Measurements from ENCODE around the gene IMPG1.

Gene IMPG1

DNA sequence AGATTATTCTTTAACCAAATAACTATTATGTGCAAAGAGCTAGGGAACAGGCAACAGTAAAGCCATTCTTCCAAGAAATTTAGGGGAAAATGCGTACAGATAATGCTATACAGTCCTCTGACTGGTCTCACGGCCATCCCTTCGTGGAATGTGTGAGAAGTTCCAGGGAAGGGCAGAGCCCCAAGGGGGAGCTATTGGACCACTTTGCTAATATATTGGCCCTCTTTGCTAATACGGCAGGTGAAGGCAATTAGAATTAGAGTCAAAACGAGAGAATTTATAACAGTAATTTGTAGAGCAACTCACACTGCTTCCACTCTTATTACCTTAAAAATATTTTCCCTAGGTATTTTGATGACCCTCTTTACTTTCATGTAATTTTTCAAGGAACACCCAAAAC, 140.4 kb downstream of the IMPG1 start:
- no peak overlapping the region for H2AFZ ChIP-seq (ENCODE audit: low read depth)
- no peak overlapping the region for H3K9ac ChIP-seq
- H3K4me2 ChIP-seq = no peak overlapping the region

DNA sequence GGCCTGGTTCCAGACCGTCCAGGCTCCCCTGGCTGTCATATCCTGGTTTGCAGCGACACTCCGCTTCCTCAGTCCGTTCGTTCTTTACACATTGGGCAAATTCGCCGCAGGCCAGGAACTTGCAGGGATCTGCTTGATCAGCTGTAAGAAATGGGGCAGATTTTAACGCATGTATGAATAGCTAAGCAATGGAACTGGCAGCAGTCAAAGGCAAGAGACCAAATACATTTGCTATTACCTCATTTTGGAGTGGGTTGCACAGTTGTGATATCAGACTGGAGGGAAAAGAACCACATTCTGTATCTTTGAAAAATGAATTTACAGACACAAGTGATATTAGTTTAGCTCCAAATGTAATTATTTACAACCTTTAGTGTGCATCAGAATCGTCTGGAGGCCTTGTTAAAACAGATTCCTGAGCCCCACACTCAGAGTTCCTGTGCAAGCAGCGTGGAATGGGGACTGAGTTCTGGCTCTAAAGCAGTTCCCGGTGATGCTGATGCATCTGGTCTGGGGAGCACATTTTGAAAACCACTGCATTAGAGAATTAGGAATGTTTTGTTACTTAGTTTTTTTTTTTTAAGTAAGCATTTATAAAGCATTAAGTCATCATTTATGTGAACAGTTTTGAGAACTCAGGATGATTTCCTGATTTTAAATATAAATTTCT, 141.3 kb downstream of the IMPG1 start:
- H3K9ac ChIP-seq = no peak overlapping the region
- no peak for TF ChIP-seq CTCF (conservative IDR thresholded peaks at IDR 0.05; ENCODE audit: low read depth, low read length)
- no peak overlapping the region for H3K4me2 ChIP-seq

More for the DNA sequence above, 140.4 kb downstream of the IMPG1 start:
- no peak for TF ChIP-seq CTCF (conservative IDR thresholded peaks at IDR 0.05; ENCODE audit: low read depth, low read length)
- H3K79me2 ChIP-seq (ENCODE audit: insufficient read depth, low read depth) = no peaks in the 10 kb centered on the region
- no peaks in the 10 kb centered on the region for H4K20me1 ChIP-seq (ENCODE audit: insufficient read depth)
- H3K27me3 ChIP-seq (ENCODE audit: insufficient read depth, low read depth) = no peaks in the 10 kb centered on the region
- H3K36me3 ChIP-seq (ENCODE audit: insufficient read depth) = no peaks in the 10 kb centered on the region
- H3K4me3 ChIP-seq (IDR thresholded peaks at IDR 0.05; ENCODE audit: insufficient read depth, low read depth, low read length) = no peak overlapping the region
- H3K4me1 ChIP-seq (ENCODE audit: low read depth, poor library complexity, severe bottlenecking) = no peaks in the 10 kb centered on the region
- H3K27ac ChIP-seq = no peak overlapping the region

DNA sequence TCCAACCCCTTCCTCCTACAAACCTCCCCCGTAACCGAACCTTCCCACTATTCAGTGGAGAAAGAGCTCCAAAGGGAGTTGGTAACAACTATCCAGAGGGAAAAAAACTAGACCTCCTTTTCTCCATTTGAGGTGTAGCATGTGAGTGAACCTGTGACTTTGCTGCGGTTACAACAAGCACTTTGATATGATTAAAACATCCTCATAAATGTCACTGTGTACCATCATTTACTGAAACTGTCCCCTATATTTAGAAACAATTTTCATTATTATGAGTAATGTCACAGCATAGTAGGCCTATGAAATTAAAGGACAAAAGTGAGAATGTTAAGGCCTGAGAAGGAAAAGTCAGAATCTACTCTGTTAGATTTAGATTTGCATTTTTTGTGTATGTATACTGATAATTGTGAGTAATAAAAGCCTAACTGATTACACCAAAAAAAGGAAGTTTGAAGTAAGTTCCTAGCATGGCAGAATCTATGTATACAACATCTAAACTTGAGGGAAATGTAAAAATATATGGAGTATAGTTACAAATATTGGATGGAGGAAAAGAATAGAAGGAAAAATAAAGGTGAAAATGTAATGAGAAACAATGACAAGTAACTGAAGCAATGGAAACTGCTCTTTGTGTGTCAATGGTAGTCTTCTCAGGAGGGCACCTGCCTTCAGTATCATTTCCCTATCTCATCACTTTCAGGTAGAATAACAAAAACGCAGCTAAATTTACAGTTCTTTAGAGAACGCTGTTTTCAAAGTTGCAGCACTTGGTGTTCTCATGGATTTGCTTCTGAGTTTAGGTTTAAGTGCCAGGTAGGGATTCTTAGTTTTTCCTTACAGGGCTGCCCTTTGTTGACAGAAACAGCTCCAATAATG, 145.9 kb downstream of the IMPG1 start:
- Histone ChIP-seq H3K79me2 (ENCODE audit: insufficient read depth, low read depth) (no peaks in the 10 kb centered on the region), H3K27me3 (ENCODE audit: insufficient read depth, low read depth) (no peaks in the 10 kb centered on the region), H4K20me1 (ENCODE audit: insufficient read depth) (no peaks in the 10 kb centered on the region), H2AFZ (ENCODE audit: low read depth) (no peak overlapping the region), H3K4me2 (no peak overlapping the region), H3K4me3 (IDR thresholded peaks at IDR 0.05; ENCODE audit: insufficient read depth, low read depth, low read length) (no peak overlapping the region), H3K36me3 (ENCODE audit: insufficient read depth) (no peaks in the 10 kb centered on the region), H3K9ac (no peak overlapping the region), H3K4me1 (ENCODE audit: low read depth, poor library complexity, severe bottlenecking) (no peaks in the 10 kb centered on the region), H3K27ac (no peak overlapping the region)
- no peak for TF ChIP-seq CTCF (conservative IDR thresholded peaks at IDR 0.05; ENCODE audit: low read depth, low read length)

More for the DNA sequence above, 141.3 kb downstream of the IMPG1 start:
- Histone ChIP-seq H3K79me2 (ENCODE audit: insufficient read depth, low read depth) (no peaks in the 10 kb centered on the region), H3K27me3 (ENCODE audit: insufficient read depth, low read depth) (no peaks in the 10 kb centered on the region), H3K4me1 (ENCODE audit: low read depth, poor library complexity, severe bottlenecking) (no peaks in the 10 kb centered on the region), H3K4me3 (IDR thresholded peaks at IDR 0.05; ENCODE audit: insufficient read depth, low read depth, low read length) (no peak overlapping the region), H3K27ac (no peak overlapping the region), H3K36me3 (ENCODE audit: insufficient read depth) (no peaks in the 10 kb centered on the region), H4K20me1 (ENCODE audit: insufficient read depth) (no peaks in the 10 kb centered on the region), H2AFZ (ENCODE audit: low read depth) (no peak overlapping the region)

DNA sequence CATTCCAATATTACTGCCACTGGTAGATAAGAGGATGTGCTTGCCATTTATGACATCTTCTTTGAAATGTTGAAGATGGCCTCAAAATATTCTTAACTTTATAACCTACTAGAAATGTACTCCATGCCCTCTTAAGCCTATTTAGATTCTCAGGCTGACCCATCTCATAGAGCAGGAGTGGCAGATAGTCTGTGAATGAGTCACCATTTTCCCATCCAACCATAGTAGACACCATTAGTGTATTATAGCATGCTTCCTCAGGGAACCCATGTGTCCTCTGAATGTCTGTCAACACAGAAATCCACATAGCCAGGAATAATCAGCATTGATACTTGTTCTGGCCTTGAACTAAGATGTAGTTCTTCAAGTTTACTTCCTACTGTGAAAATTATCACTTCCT, 150.2 kb downstream of the IMPG1 start:
- no peak overlapping the region for H3K9ac ChIP-seq
- no peak for TF ChIP-seq CTCF (conservative IDR thresholded peaks at IDR 0.05; ENCODE audit: low read depth, low read length)
- no peak overlapping the region for H2AFZ ChIP-seq (ENCODE audit: low read depth)
- no peak overlapping the region for H3K4me2 ChIP-seq
- no peak overlapping the region for H3K4me3 ChIP-seq (IDR thresholded peaks at IDR 0.05; ENCODE audit: insufficient read depth, low read depth, low read length)
- H3K79me2 ChIP-seq (ENCODE audit: insufficient read depth, low read depth) = no peaks in the 10 kb centered on the region
- no peaks in the 10 kb centered on the region for H3K27me3 ChIP-seq (ENCODE audit: insufficient read depth, low read depth)
- H3K4me1 ChIP-seq (ENCODE audit: low read depth, poor library complexity, severe bottlenecking) = no peaks in the 10 kb centered on the region
- no peaks in the 10 kb centered on the region for H3K36me3 ChIP-seq (ENCODE audit: insufficient read depth)
- no peak overlapping the region for H3K27ac ChIP-seq
- no peaks in the 10 kb centered on the region for H4K20me1 ChIP-seq (ENCODE audit: insufficient read depth)

All from KMS-11 (cell line).